ENCODE data around the gene OR2W3. TPM values are rescaled to one million over a fixed set of nuclear protein-coding genes. Genes with fewer than 3 reads are reported as not detected.

The OR2W3 gene
- total RNA-seq: 1.4 and 1.8 TPM in 2 replicates

DNA sequence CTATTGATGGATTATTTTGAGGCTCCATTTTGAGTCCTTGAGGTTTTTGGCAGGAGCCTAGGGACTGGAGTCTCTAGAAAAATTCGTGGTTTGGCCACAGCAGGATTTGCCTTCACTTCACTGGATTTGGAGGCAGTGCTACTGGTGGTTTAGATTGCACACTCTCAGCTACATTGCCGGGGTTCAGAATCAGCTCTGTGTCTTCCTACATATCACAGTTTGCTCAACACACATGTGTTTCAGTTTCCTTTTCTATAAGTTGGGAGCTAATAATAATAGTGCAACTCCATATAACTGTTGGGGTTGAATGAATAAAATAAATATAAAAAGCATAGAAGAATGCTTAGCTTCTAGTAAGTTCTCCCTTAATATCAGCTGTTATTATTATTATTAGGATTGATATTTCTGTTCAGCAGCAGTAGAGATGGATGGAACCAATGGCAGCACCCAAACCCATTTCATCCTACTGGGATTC, at the start of gene OR2W3:
Gene OR2W3 (plus strand): TSS at position 425 of the 475 bp plus-strand sequence. CDS start 0 bp downstream, at position 425.

DNA sequence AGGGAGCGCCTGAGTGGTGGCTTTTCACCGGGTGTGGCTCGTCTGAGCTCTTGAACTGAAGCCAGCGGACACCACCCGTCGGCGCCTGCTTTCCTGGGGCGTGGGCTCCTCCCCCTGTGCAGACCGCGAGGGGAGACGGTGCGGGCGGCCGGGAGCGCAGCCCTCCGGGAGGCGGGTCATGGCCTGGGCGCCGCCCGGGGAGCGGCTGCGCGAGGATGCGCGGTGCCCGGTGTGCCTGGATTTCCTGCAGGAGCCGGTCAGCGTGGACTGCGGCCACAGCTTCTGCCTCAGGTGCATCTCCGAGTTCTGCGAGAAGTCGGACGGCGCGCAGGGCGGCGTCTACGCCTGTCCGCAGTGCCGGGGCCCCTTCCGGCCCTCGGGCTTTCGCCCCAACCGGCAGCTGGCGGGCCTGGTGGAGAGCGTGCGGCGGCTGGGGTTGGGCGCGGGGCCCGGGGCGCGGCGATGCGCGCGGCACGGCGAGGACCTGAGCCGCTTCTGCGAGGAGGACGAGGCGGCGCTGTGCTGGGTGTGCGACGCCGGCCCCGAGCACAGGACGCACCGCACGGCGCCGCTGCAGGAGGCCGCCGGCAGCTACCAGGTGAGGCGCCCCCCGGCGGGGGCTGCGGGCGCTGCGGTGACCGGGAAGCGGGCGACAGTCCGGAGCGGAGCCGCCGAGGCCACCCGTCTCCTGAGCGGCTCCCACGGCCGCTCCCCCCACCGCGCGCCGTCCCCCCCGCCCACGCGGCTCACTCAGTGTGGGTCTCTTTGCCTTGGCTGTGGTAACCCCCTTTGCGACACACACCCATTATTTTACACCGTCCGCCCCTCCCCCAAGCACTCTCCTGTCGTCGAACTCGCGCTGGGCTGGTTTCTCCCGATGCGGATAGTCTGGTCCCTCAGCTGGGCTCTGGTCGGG, 38.1 kb upstream of the OR2W3 start, which contains the start of gene TRIM58:
Gene TRIM58 (plus strand): TSS at position 119 of the 916 bp plus-strand sequence. CDS start 60 bp downstream, at position 179.

DNA sequence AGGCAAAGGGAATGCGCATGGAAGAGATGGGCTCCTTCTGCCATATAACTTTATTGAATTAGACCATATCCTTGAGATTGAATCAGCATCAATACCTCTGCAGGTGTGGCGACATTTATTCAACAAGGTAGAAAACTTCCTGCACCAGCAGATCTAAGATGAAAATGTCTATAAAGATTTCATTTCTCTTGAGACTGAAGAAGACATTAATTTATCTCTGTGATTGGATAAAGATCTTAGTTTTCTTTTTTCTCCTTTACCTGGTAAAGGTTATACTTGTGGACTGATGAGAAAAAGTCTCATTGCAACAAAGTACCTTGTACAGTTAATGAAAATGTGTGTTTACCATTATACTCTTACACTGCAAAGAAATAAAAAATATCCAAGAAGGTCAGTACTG, 24.6 kb downstream of the OR2W3 start, which contains the start of gene OR2T8:
Gene OR2T8 (plus strand): TSS at position 301 of the 400 bp plus-strand sequence. CDS start 766 bp downstream, outside the sequence.

DNA sequence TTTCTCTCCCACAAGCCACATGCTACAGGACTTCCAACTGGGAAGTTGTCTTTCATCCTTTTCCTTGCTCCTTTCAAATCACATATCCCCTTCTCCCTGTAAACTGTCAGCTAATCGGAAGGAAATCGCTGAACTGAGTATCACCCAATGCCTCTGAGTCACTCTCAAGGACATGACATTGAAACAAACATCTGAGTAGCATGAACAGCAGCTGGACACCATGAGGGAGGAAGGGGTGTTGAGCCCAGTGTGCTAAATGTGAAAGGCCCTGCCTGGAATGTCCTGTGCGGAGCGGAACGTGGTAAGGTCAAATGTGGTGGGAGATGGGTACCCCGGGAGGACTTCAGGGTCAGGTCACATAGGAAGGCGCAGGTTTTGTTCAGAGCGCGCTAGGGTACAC, 29.5 kb downstream of the OR2W3 start, which contains the start of gene OR2AJ1:
Gene OR2AJ1 (plus strand): TSS at position 22 of the 400 bp plus-strand sequence. CDS start 8,880 bp downstream, outside the sequence.

Other genes starting within 250 kb of the OR2W3 start
- gene OR13G1, start 215.8 kb upstream of the OR2W3 start, total RNA-seq: not detected in 2 replicates
- gene OR6F1, start 178.9 kb upstream of the OR2W3 start, total RNA-seq: not detected in 2 replicates
- gene OR14K1, start 157.0 kb upstream of the OR2W3 start, total RNA-seq: not detected in 2 replicates
- gene OR14A2, start 147.4 kb upstream of the OR2W3 start, total RNA-seq: not detected in 2 replicates
- gene OR1C1, start 135.0 kb upstream of the OR2W3 start, total RNA-seq: not detected in 2 replicates
- gene OR14A16, start 71.5 kb upstream of the OR2W3 start, total RNA-seq: not detected in 2 replicates
- not detected in 2 replicates for gene OR11L1, start 53.7 kb upstream of the OR2W3 start, total RNA-seq
- 2.7 and 5.9 TPM in 2 replicates for gene TRIM58, start 38.4 kb upstream of the OR2W3 start, total RNA-seq
- gene OR2T8, start 24.7 kb downstream of the OR2W3 start, total RNA-seq: 0.22 TPM in 1 of 2 replicates, not detected in the other
- gene OR2AJ1, start 29.3 kb downstream of the OR2W3 start, total RNA-seq: not detected in 2 replicates
- gene OR2L8, start 53.3 kb downstream of the OR2W3 start, total RNA-seq: 0.43 TPM in 1 of 2 replicates, not detected in the other
- gene OR2AK2, start 69.6 kb downstream of the OR2W3 start, total RNA-seq: not detected in 2 replicates
- gene OR2L5, start 118.1 kb downstream of the OR2W3 start, total RNA-seq: not detected in 2 replicates
- gene OR2L2, start 134.5 kb downstream of the OR2W3 start, total RNA-seq: not detected in 2 replicates
- gene OR2L3, start 151.2 kb downstream of the OR2W3 start, total RNA-seq: not detected in 2 replicates
- not detected in 2 replicates for gene OR2L13, start 199.6 kb downstream of the OR2W3 start, total RNA-seq
- not detected in 2 replicates for gene OR2M5, start 249.6 kb downstream of the OR2W3 start, total RNA-seq

All from placental pericyte (primary cell).